Thyroid gland (tissue), 4 donors: ENCODE results near the gene TNK1.

Experiments
- CTCF ChIP-seq, 6 experiments: fragments of 200-600 bp in 3 of 6; fragments of 450-650 bp in 3 of 6; sonication (generic) in 3 of 6; IDR thresholded peaks; one replicate each; pipeline ENCODE4 v1.5.1; 2016 to 2019; ENCODE audit warnings: antibody characterized with exemption in 6 of 6, mild to moderate bottlenecking in 2 of 6, inconsistent platforms in 1 of 6, moderate library complexity in 1 of 6
- POLR2A ChIP-seq, 2 donors: fragments of 450-650 bp; IDR thresholded peaks; one replicate each; pipeline ENCODE4 v1.6.1; 2017; ENCODE audit warnings: antibody characterized with exemption in 2 of 2, mild to moderate bottlenecking in 2 of 2, moderate library complexity in 1 of 2

GRCh38 chr17:7404737-7405349 is 24.0 kb downstream of the TNK1 start:
- TF ChIP-seq CTCF (IDR thresholded peaks at IDR 0.05) (no peak), POLR2A (IDR thresholded peaks at IDR 0.05) (no peak)
